ENCODE data around the gene TECPR2.
"Not testable (repeated sequence)": the region's sequence is repeated elsewhere in the genome, so short reads cannot be mapped to it uniquely, and the experiment has no call there.

The TECPR2 gene

DNA sequence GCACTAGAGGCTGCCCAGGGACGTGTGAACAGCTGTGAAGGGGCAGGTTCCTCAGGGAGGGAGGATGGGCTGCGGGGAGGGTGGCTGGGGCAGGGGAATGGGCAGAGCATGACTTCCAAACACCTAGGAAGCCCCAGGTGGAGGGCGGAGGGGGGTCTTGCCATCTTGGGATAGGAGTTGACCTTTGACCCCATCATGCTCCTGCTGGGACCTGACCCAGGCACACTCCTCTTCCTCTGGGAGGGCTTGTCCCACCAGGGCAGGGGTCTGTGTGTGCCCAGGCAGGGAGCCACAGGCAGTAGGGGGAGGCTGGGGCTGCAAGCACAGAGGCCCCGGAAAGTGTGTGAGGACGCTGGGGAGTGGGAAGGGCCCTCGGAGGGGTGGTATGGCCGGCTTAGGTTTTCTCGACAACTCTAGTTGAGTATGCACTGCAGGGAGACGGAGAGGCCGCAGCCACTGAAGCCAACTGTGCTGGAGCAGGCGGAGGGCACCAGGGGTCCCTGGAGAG is 150.1 kb downstream of the TECPR2 start:
- FAIRE-seq (no peak), DNase-seq (ENCODE audit: insufficient read length, low spot score) (no peak)
- no peak for TF ChIP-seq POLR2A (IDR thresholded peaks at IDR 0.05; ENCODE audit: low read depth, low read length)
- no peak for TF ChIP-seq SPI1 (IDR thresholded peaks at IDR 0.05; ENCODE audit: low read depth, low read length)
- no peak for TF ChIP-seq POLR2AphosphoS5 (IDR thresholded peaks at IDR 0.05; ENCODE audit: low read depth, low read length)
- no peak for TF ChIP-seq PAX5 (IDR thresholded peaks at IDR 0.05; ENCODE audit: insufficient read depth, low read length, severe bottlenecking)
- TF ChIP-seq TAF1 (IDR thresholded peaks at IDR 0.05; ENCODE audit: low read depth, low read length) = no peak
- TF ChIP-seq POU2F2 (IDR thresholded peaks at IDR 0.05; ENCODE audit: low read depth, low read length) = no peak

DNA sequence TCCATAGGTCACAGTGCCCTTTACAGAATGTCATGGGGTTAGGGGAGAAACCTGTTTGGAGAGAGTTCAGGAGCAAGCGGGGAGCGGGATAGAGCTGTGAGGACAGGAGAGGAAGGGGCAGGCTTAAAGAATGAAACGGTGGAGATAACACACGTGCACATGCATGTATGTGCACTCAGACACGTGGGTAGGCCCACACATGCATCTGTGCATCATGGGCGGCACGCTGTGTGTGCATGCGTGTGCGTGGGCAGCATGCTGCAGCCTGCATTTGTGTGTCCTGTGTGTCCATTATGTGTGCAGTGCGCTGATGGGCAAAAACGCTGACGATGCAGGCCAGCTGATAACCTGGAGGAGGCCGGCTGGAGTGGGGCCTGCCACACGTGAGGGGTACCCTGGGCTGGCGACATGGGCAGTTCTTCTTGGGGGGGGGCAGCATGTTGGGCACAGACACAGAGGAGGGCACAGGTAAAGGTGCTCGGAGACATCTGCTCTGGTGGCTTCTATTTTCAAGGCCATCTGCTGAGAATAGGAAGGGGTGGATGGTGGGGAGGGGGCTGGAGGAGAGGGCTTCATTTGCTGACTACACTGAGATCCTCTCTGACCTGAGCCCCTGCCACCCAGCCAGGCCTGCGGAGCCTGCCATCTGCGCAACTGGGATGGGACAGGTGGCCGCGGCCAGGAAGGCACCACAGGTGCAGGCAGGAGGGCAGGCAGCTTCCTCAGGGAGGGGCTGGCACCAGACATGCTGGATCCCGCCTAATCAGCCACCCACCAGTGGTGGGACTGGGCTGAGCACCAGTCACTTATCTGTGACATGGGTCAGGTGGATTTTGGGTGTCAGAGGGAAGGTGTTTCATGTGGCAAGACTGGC is 151.4 kb downstream of the TECPR2 start:
- TF ChIP-seq POU2F2 (IDR thresholded peaks at IDR 0.05; ENCODE audit: low read depth, low read length) (no peak), POLR2AphosphoS5 (IDR thresholded peaks at IDR 0.05; ENCODE audit: low read depth, low read length) (no peak), SPI1 (IDR thresholded peaks at IDR 0.05; ENCODE audit: low read depth, low read length) (no peak), TAF1 (IDR thresholded peaks at IDR 0.05; ENCODE audit: low read depth, low read length) (no peak), PAX5 (IDR thresholded peaks at IDR 0.05; ENCODE audit: insufficient read depth, low read length, severe bottlenecking) (no peak), POLR2A (IDR thresholded peaks at IDR 0.05; ENCODE audit: low read depth, low read length) (no peak)
- FAIRE-seq (no peak), DNase-seq (ENCODE audit: insufficient read length, low spot score) (no peak)

- no peak for FAIRE-seq
- TF ChIP-seq PAX5 (IDR thresholded peaks at IDR 0.05; ENCODE audit: insufficient read depth, low read length, severe bottlenecking) (no peak), POLR2AphosphoS5 (IDR thresholded peaks at IDR 0.05; ENCODE audit: low read depth, low read length) (no peak), POLR2A (IDR thresholded peaks at IDR 0.05; ENCODE audit: low read depth, low read length) (no peak), SPI1 (IDR thresholded peaks at IDR 0.05; ENCODE audit: low read depth, low read length) (no peak)
- DNase-seq (ENCODE audit: insufficient read length, low spot score) = no peak
Measured at GRCh38 chr14:102514987-102515733, 152.4 kb downstream of the TECPR2 start.

DNA sequence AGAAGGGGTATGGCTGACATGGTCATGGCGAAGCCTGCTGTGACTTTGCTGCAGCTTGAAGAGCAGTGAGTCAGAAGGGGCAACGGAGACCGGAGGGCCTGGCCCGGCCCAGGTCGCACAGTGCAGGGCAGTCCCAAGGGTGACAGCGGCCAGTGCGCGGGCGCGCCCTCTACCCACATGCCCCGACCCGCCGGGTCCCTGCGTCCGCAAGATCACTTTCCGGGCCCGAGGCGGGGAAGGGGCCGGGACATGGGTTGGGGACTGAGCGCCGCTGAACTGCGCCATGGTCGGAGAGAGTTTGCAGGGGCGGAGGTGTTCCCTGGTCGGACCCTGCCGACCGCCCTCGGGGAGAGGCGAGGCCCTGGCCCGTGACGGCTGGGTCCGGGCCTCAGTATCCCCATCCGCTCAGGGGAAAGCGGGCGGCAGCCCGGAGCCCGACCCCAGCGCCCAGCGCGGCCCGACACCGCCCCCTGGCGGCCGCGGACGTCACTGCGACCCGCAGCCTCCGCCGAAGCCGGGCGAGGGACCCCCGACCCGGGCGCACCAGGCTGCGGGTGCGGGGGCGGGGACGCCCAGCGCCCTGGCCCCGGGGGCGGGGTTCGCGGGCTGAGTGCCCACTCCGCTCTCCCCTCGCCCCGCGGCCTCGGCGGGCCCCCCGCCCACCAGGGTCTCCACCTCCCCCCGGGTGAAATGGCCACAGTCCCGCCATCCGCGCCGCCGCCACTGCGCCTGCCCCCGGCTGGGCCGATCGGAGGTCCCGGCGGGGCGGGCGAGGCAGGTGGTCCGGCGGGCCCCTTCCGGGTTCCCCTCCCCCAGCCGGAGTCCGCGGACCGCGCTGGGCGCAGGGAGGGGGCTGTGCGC is 154.0 kb downstream of the TECPR2 start:
- FAIRE-seq = peak; percentile 85

GRCh38 chr14:102517392-102518062 is 154.8 kb downstream of the TECPR2 start:
- FAIRE-seq = no peak
- TF ChIP-seq PAX5 (IDR thresholded peaks at IDR 0.05; ENCODE audit: insufficient read depth, low read length, severe bottlenecking) (no peak), POU2F2 (IDR thresholded peaks at IDR 0.05; ENCODE audit: low read depth, low read length) (no peak), SPI1 (IDR thresholded peaks at IDR 0.05; ENCODE audit: low read depth, low read length) (no peak), POLR2A (IDR thresholded peaks at IDR 0.05; ENCODE audit: low read depth, low read length) (no peak), TAF1 (IDR thresholded peaks at IDR 0.05; ENCODE audit: low read depth, low read length) (no peak), POLR2AphosphoS5 (IDR thresholded peaks at IDR 0.05; ENCODE audit: low read depth, low read length) (no peak)
- DNase-seq (ENCODE audit: insufficient read length, low spot score) = no peak

More for the DNA sequence above, 154.0 kb downstream of the TECPR2 start:
- peak; percentile 90 for DNase-seq (ENCODE audit: insufficient read length, low spot score)
- TF ChIP-seq POU2F2 (IDR thresholded peaks at IDR 0.05; ENCODE audit: low read depth, low read length) = no peak
- no peak for TF ChIP-seq SPI1 (IDR thresholded peaks at IDR 0.05; ENCODE audit: low read depth, low read length)
- TF ChIP-seq POLR2A (IDR thresholded peaks at IDR 0.05; ENCODE audit: low read depth, low read length) = no peak

DNA sequence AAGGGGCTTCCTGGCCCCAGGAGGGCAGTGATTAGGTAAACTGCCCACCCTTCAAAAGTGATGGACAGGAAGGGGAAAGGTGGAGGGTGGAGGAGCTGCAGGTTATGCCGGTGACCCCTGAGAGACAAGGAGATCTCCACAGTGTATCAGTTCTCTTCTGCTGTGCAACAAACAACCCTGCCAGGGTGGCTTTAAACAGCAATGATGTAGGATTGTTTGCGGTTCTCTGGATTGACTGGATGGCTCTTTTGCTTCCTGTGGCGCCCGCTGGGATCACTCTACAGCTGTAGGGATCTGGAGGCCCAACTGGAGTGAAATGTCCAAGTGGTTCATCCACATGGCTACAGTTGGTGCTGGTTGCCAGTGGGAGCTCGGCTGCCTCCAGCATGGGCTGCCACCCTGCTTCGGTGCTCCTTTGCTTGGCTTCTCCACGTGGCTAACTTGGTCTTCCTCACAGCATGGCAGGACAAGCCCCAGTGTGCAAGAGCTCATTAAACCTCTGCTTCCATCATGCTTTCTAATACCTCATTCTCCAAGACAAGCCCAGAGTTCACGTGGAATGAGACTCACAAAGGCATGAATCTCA is 155.4 kb downstream of the TECPR2 start:
- DNase-seq (ENCODE audit: insufficient read length, low spot score) (no peak), FAIRE-seq (no peak)
- TF ChIP-seq POLR2AphosphoS5 (IDR thresholded peaks at IDR 0.05; ENCODE audit: low read depth, low read length) = no peak
- no peak for TF ChIP-seq TAF1 (IDR thresholded peaks at IDR 0.05; ENCODE audit: low read depth, low read length)
- no peak for TF ChIP-seq POLR2A (IDR thresholded peaks at IDR 0.05; ENCODE audit: low read depth, low read length)
- TF ChIP-seq SPI1 (IDR thresholded peaks at IDR 0.05; ENCODE audit: low read depth, low read length) = no peak
- TF ChIP-seq PAX5 (IDR thresholded peaks at IDR 0.05; ENCODE audit: insufficient read depth, low read length, severe bottlenecking) = no peak
- TF ChIP-seq POU2F2 (IDR thresholded peaks at IDR 0.05; ENCODE audit: low read depth, low read length) = no peak

DNA sequence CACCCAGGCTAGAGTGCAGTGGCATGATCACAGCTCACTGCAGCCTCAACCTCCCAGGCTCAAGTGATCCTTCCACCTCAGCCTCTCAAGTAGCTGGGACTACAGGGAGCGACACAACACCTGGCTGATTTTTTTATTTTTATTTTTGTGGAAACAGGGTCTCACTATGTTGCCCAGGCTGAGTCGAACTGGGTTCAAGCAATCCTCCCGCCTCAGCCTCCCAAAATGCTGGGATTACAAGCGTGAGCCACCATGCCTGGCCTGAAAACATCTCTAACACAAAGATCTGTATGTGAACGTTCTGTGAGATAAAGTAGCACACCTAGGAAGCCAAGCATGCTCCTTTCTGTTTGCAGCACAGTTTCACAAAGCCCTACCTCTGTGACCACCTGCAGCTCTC is 157.0 kb downstream of the TECPR2 start:
- DNase-seq (ENCODE audit: insufficient read length, low spot score); FAIRE-seq: not testable (repeated sequence)

GRCh38 chr14:102523200-102523568 is 160.4 kb downstream of the TECPR2 start:
- TF ChIP-seq PAX5 (IDR thresholded peaks at IDR 0.05; ENCODE audit: insufficient read depth, low read length, severe bottlenecking) (no peak), POU2F2 (IDR thresholded peaks at IDR 0.05; ENCODE audit: low read depth, low read length) (no peak), TAF1 (IDR thresholded peaks at IDR 0.05; ENCODE audit: low read depth, low read length) (no peak), SPI1 (IDR thresholded peaks at IDR 0.05; ENCODE audit: low read depth, low read length) (no peak)
- FAIRE-seq (no peak), DNase-seq (ENCODE audit: insufficient read length, low spot score) (no peak)
